ENCODE measurements around the gene TSPAN4. TPM values are rescaled to one million over a fixed set of nuclear protein-coding genes. Genes with fewer than 3 reads are reported as not detected.

TSPAN4 gene
- total and polyA plus RNA-seq, 10 of the 15 experiments (the other 5 are each of a cell fraction or from before 2014, with no cell fraction given) = 0.37 to 14.0 (median 8.5) TPM; not detected in 1

DNA sequence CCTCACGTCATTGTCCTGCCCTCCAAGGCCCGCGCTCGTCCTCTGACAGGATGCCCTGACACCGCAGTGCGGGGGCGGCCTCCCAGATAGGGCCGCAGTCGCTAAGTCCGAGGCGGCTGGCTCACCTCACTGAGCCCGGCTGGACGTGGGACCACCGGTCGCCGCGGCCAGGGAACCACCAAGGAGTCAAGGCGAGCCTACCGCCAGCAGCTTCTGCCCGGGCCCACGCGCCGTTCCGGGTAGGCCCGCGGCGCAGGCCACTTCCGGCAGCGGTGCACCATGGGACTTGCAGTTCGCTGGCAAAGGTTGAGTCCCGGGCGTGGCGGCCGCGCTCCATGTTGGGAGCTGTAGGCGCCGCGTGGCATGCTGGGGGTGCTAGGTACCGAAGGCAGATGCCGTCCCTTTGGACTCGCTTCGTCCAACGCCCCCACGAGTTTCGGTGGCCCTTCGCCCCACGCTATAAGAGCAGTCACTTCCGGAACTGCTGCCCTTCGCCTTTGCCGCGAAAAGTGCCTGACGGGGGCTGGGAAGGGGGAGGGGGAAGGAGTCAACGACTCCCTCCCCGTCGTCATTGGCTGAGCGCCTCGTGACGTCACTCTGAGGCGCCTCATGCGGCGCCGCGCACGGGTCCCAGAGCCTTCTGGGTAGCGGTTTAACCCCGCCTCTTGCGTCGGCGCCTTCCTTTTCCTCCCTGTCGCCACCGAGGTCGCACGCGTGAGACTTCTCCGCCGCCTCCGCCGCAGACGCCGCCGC lies 33.2 kb upstream of the TSPAN4 start, which contains the start of gene RPLP2 (continued):
- peak; percentile 92 for TF ChIP-seq GABPA (IDR thresholded peaks at IDR 0.05; ENCODE audit: low read depth)
- TF ChIP-seq SP1 (IDR thresholded peaks at IDR 0.05; ENCODE audit: low read depth, low read length) = peak; percentile 80
- peak; percentile 52; the same call in 1 of the 2 replicates for TF ChIP-seq LARP7 (IDR thresholded peaks at IDR 0.05)
- TF ChIP-seq ZBTB33 (IDR thresholded peaks at IDR 0.05) = no peak
- no peak for TF ChIP-seq ZBED1 (IDR thresholded peaks at IDR 0.05; ENCODE audit: borderline replicate concordance)
- TF ChIP-seq, protein P1, sequence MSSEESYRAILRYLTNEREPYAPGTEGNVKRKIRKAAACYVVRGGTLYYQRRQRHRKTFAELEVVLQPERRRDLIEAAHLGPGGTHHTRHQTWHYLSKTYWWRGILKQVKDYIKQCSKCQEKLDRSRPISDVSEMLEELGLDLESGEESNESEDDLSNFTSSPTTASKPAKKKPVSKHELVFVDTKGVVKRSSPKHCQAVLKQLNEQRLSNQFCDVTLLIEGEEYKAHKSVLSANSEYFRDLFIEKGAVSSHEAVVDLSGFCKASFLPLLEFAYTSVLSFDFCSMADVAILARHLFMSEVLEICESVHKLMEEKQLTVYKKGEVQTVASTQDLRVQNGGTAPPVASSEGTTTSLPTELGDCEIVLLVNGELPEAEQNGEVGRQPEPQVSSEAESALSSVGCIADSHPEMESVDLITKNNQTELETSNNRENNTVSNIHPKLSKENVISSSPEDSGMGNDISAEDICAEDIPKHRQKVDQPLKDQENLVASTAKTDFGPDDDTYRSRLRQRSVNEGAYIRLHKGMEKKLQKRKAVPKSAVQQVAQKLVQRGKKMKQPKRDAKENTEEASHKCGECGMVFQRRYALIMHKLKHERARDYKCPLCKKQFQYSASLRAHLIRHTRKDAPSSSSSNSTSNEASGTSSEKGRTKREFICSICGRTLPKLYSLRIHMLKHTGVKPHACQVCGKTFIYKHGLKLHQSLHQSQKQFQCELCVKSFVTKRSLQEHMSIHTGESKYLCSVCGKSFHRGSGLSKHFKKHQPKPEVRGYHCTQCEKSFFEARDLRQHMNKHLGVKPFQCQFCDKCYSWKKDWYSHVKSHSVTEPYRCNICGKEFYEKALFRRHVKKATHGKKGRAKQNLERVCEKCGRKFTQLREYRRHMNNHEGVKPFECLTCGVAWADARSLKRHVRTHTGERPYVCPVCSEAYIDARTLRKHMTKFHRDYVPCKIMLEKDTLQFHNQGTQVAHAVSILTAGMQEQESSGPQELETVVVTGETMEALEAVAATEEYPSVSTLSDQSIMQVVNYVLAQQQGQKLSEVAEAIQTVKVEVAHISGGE (CRISPR knock-in tag; IDR thresholded peaks at IDR 0.05) = no peak; the same call in 1 of the 2 replicates
- peak; percentile 84 for TF ChIP-seq PML (IDR thresholded peaks at IDR 0.05; ENCODE audit: low read length)
- no peak for TF ChIP-seq KAT2A (conservative IDR thresholded peaks at IDR 0.05; ENCODE audit: control insufficient read depth, low read depth, low read length)
- TF ChIP-seq, protein P2, sequence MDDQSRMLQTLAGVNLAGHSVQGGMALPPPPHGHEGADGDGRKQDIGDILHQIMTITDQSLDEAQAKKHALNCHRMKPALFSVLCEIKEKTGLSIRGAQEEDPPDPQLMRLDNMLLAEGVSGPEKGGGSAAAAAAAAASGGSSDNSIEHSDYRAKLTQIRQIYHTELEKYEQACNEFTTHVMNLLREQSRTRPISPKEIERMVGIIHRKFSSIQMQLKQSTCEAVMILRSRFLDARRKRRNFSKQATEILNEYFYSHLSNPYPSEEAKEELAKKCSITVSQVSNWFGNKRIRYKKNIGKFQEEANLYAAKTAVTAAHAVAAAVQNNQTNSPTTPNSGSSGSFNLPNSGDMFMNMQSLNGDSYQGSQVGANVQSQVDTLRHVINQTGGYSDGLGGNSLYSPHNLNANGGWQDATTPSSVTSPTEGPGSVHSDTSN (IDR thresholded peaks at IDR 0.05; ENCODE audit: insufficient replicate concordance, low read depth, low read length) = peak; percentile 42
- no peak; the same call in 1 of the 2 replicates for TF ChIP-seq NR2F1 (conservative IDR thresholded peaks at IDR 0.05)
- no peak for TF ChIP-seq NFIC (IDR thresholded peaks at IDR 0.05; ENCODE audit: low read depth, low read length)
- TF ChIP-seq KDM1A (IDR thresholded peaks at IDR 0.05; ENCODE audit: borderline replicate concordance) = no peak
- peak; percentile 99 for TF ChIP-seq CREB1 (IDR thresholded peaks at IDR 0.05; ENCODE audit: low read depth)
- no peak for TF ChIP-seq ZNF217 (IDR thresholded peaks at IDR 0.05)
- no peak; the same call in 1 of the 2 replicates for TF ChIP-seq RFX5 (IDR thresholded peaks at IDR 0.05; ENCODE audit: low read depth, low read length)
- peak; percentile 89; the same call in 1 of the 2 replicates for TF ChIP-seq HDGF (IDR thresholded peaks at IDR 0.05)
- TF ChIP-seq SMAD1 (IDR thresholded peaks at IDR 0.05; ENCODE audit: low read depth, partially characterized antibody) = no peak
- TF ChIP-seq CEBPB (IDR thresholded peaks at IDR 0.05; ENCODE audit: borderline replicate concordance in 1 of 2, low read depth in 2 of 2, low read length in 2 of 2) = no peak
- TF ChIP-seq SIX5 (IDR thresholded peaks at IDR 0.05; ENCODE audit: low read depth, low read length, severe bottlenecking) = peak; percentile 86
- peak; percentile 80 for TF ChIP-seq PKNOX1 (IDR thresholded peaks at IDR 0.05)
- 0 out of 2 replicates have a peak, but pooled peaks have one; percentile 69 for TF ChIP-seq SMARCA5 (IDR thresholded peaks at IDR 0.05)
- no peak for TF ChIP-seq NFXL1 (IDR thresholded peaks at IDR 0.05; ENCODE audit: borderline replicate concordance)
- peak; percentile 97 for TF ChIP-seq POLR2AphosphoS5 (IDR thresholded peaks at IDR 0.05; ENCODE audit: low read length)
- TF ChIP-seq EED (IDR thresholded peaks at IDR 0.05; ENCODE audit: low read depth) = no peak
- peak; percentile 76 for TF ChIP-seq MXI1 (IDR thresholded peaks at IDR 0.05; ENCODE audit: low read depth, low read length)
